Esophagus (tissue), 2 donors: ENCODE measurements around the gene DNAJC21. TPM values are rescaled to one million over a fixed set of nuclear protein-coding genes. Genes with fewer than 3 reads are reported as not detected.

Source experiments
- polyA plus RNA-seq, 2 donors: library from polyadenylated mRNA; stranded (reverse); fragments of 200-250 nt; gene quantifications; one replicate each; pipeline ENCODE4 v1.2.3, GENCODE V29; 2013
- donor health status: healthy with polysubstance abuse.
- donor health status: Bipolar disorder and iron deficiency.

DNAJC21 gene
- polyA plus RNA-seq, 2 donors: 24.5 to 24.6 TPM

Other genes with a start within 250 kb of the DNAJC21 start
- under 1 TPM in 1 of 2 donors, not detected in 1; 0.04 TPM for gene TTC23L, start 90.4 kb upstream of the DNAJC21 start, polyA plus RNA-seq
- 10 to 100 TPM in 1 of 2 donors, 1 to 10 TPM in 1; 8.0 to 10.5 TPM for gene RAD1, start 14.1 kb upstream of the DNAJC21 start, polyA plus RNA-seq
- gene BRIX1, start 13.8 kb upstream of the DNAJC21 start, polyA plus RNA-seq: 10 to 100 TPM; 14.9 to 25.6 TPM
- not detected for gene AGXT2, start 118.4 kb downstream of the DNAJC21 start, polyA plus RNA-seq